CD14-positive monocyte (primary cell): Measurements from ENCODE around the gene RTN1. TPM values are rescaled to one million over a fixed set of nuclear protein-coding genes. Genes with fewer than 3 reads are reported as not detected.
"Not testable (repeated sequence)": the region's sequence is repeated elsewhere in the genome, so short reads cannot be mapped to it uniquely, and the experiment has no call there.

Experiments
- DNase-seq, 3 donors: peaks; one replicate each; pipeline ENCODE4 v3.0.0-alpha.2; 2011 to 2022
- H2AFZ ChIP-seq: 2 replicates; pipeline ENCODE4 v1.6.0; 2012; ENCODE audit warnings: mild to moderate bottlenecking, low read depth, low read length, inconsistent platforms; ENCODE audit not compliant: insufficient read depth, poor library complexity, severe bottlenecking
- H3K27ac ChIP-seq, 2 donors: 1 replicate in 1 of 2; 2 replicates in 1 of 2; pipeline ENCODE4 v1.5.1; 2012 to 2013; ENCODE audit warnings: low read length in 2 of 2, control low read depth in 1 of 2, inconsistent platforms in 1 of 2, low read depth in 1 of 2, mild to moderate bottlenecking in 1 of 2
- H3K27me3 ChIP-seq, 2 donors: one replicate each; pipeline versions ENCODE4 v1.6.0 to v1.6.1; 2011 to 2013; ENCODE audit warnings: low read length in 2 of 2; ENCODE audit not compliant: control insufficient read depth in 2 of 2, insufficient read depth in 2 of 2
- H3K36me3 ChIP-seq, 2 donors: replicated peaks in 1 of 2; 1 replicate in 1 of 2; 2 replicates in 1 of 2; pipeline versions ENCODE4 v1.5.1 to v1.6.1; 2012 to 2013; ENCODE audit warnings: low read length in 2 of 2, control low read depth in 1 of 2, inconsistent platforms in 1 of 2, mild to moderate bottlenecking in 1 of 2; ENCODE audit not compliant: insufficient read depth in 2 of 2, control insufficient read depth in 1 of 2
- H3K4me1 ChIP-seq, 2 donors: 1 replicate in 1 of 2; 2 replicates in 1 of 2; pipeline versions ENCODE4 v1.5.1 to v1.6.1; 2012 to 2013; ENCODE audit warnings: low read length in 2 of 2, control low read depth in 1 of 2, inconsistent platforms in 1 of 2, mild to moderate bottlenecking in 1 of 2, moderate library complexity in 1 of 2; ENCODE audit not compliant: insufficient read depth in 2 of 2, control insufficient read depth in 1 of 2
- H3K4me2 ChIP-seq: replicated peaks from 2 replicates; pipeline ENCODE3; 2012; ENCODE audit warnings: low read length, moderate library complexity, mild to moderate bottlenecking; ENCODE audit not compliant: poor library complexity, severe bottlenecking; ENCODE audit errors: extremely low read depth
- H3K4me3 ChIP-seq, 3 experiments: fragments of 200-600 bp in 1 of 3; sonication (generic) in 1 of 3; replicated peaks in 1 of 3; 1 replicate in 2 of 3; 2 replicates in 1 of 3; pipeline ENCODE4 v1.5.1; 2011 to 2013; ENCODE audit warnings: low read length in 3 of 3, mild to moderate bottlenecking in 3 of 3, control low read depth in 2 of 3, low read depth in 2 of 3, inconsistent platforms in 1 of 3, moderate library complexity in 1 of 3
- H3K79me2 ChIP-seq: 2 replicates; pipeline ENCODE4 v1.6.0; 2012; ENCODE audit warnings: mild to moderate bottlenecking, control low read depth, inconsistent platforms, low read length, moderate library complexity; ENCODE audit not compliant: insufficient read depth
- H3K9ac ChIP-seq: 2 replicates; pipeline ENCODE4 v1.6.0; 2017; ENCODE audit warnings: low read length, mild to moderate bottlenecking; ENCODE audit not compliant: insufficient read depth, poor library complexity, severe bottlenecking
- H3K9me3 ChIP-seq, 2 donors: replicated peaks in 1 of 2; 1 replicate in 1 of 2; 2 replicates in 1 of 2; pipeline versions ENCODE4 v1.5.1 to v1.6.1; 2012 to 2013; ENCODE audit warnings: low read length in 2 of 2, control low read depth in 1 of 2; ENCODE audit not compliant: control insufficient read depth in 1 of 2, insufficient read depth in 1 of 2
- H4K20me1 ChIP-seq: 2 replicates; pipeline ENCODE4 v1.6.0; 2012; ENCODE audit warnings: mild to moderate bottlenecking, low read length, control low read depth, moderate library complexity; ENCODE audit not compliant: insufficient read depth
- H3K27ac Mint-ChIP-seq, 7 donors: one replicate each; pipeline ENCODE4 v1.8.0; 2020; ENCODE audit warnings: mild to moderate bottlenecking in 7 of 7, mixed read lengths in 7 of 7, moderate library complexity in 6 of 7, inconsistent platforms in 2 of 7
- H3K27me3 Mint-ChIP-seq, 3 donors: one replicate each; pipeline ENCODE4 v1.8.0; 2021 to 2022; ENCODE audit warnings: low read depth in 3 of 3, mild to moderate bottlenecking in 3 of 3, mixed read lengths in 3 of 3, moderate library complexity in 3 of 3, inconsistent platforms in 1 of 3
- H3K36me3 Mint-ChIP-seq, 2 donors: one replicate each; pipeline ENCODE4 v1.8.0; 2020; ENCODE audit warnings: mixed read lengths in 2 of 2, inconsistent platforms in 1 of 2, mild to moderate bottlenecking in 1 of 2
- H3K4me1 Mint-ChIP-seq: one replicate; pipeline ENCODE4 v1.8.0; 2020; ENCODE audit warnings: mild to moderate bottlenecking, mixed read lengths
- H3K4me3 Mint-ChIP-seq, 2 donors: one replicate each; pipeline ENCODE4 v1.8.0; 2020; ENCODE audit warnings: mild to moderate bottlenecking in 2 of 2, mixed read lengths in 2 of 2, moderate library complexity in 1 of 2
- H3K9me3 Mint-ChIP-seq, 7 donors: one replicate each; pipeline ENCODE4 v1.8.0; 2020 to 2022; ENCODE audit warnings: mixed read lengths in 7 of 7, mild to moderate bottlenecking in 6 of 7, moderate library complexity in 6 of 7, inconsistent platforms in 2 of 7
- CTCF ChIP-seq: fragments of 200-600 bp; IDR thresholded peaks from one replicate; pipeline ENCODE4 v1.8.0; 2022; ENCODE audit warnings: antibody characterized with exemption, mild to moderate bottlenecking
- WGBS: methylation state at CpG from one replicate; pipeline ENCODE4 v1.1.5; 2013; ENCODE audit warnings: missing lambda C conversion rate; ENCODE audit not compliant: insufficient coverage; 5-methylcytosine and 5-hydroxymethylcytosine counted together
- intact Hi-C, 2 donors: fragments of 100-400 bp; cut with micrococcal nuclease; formaldehyde crosslinking; loops; one replicate each; pipeline versions ENCODE4 v1.15.0 to v1.15.1; 2023
- polyA plus RNA-seq, 3 donors: library from polyadenylated mRNA; depleted of rRNA in 1 of 3; unstranded in 2 of 3; stranded (reverse) in 1 of 3; fragments of 300-500 nt in 2 of 3; fragments of >200 nt in 1 of 3; fragmentation: Illumina TruSeq in 2 of 3; gene quantifications; 1 replicate in 2 of 3; 2 replicates in 1 of 3; pipeline ENCODE4 v1.2.3, GENCODE V29; 2012 to 2021

Gene RTN1
- polyA plus RNA-seq, 3 donors, result 40.2 to 75.1 (median 55.0) TPM

- H4K20me1 ChIP-seq, result peaks cover 58% of the 10 kb centered on the region
- H3K9ac ChIP-seq, H3K4me3 ChIP-seq, H3K4me3 Mint-ChIP-seq, H3K27me3 Mint-ChIP-seq, H3K4me2 ChIP-seq, H3K27ac Mint-ChIP-seq, H3K27me3 ChIP-seq, H3K4me1 Mint-ChIP-seq, H3K36me3 ChIP-seq, H2AFZ ChIP-seq, H3K79me2 ChIP-seq, H3K27ac ChIP-seq, H3K4me1 ChIP-seq, H3K36me3 Mint-ChIP-seq, intact Hi-C loops, DNase-seq: not testable (repeated sequence)
- WGBS, result no CpG with 5 or more reads among the region's 1 CpG
- peaks cover 35 to 67% (median 56%) of the 10 kb centered on the region in 7 donors for H3K9me3 Mint-ChIP-seq
- peaks cover 36 to 56% of the 10 kb centered on the region in 2 donors for H3K9me3 ChIP-seq
These were observed 223.7 kb downstream of the RTN1 start for GRCh38 chr14:59646832-59647231.

- Histone ChIP-seq H3K27ac (no peak overlapping the region), H3K4me2 (no peak overlapping the region), H3K27me3 (no peaks in the 10 kb centered on the region), H3K36me3 (no peaks in the 10 kb centered on the region), H3K9ac (no peak overlapping the region), H3K4me1 (no peaks in the 10 kb centered on the region), H3K79me2 (no peaks in the 10 kb centered on the region), H3K4me3 (no peak overlapping the region), H2AFZ (no peak overlapping the region), H3K9me3 (peaks cover 7 to 10% of the 10 kb centered on the region in 2 donors), H4K20me1 (peaks cover 46% of the 10 kb centered on the region)
- no CpG with 5 or more reads among the region's 4 CpGs for WGBS
- Mint-ChIP-seq H3K27ac (no peak overlapping the region), H3K9me3 (peaks cover 5 to 28% (median 20%) of the 10 kb centered on the region in 7 donors), H3K4me1 (no peaks in the 10 kb centered on the region), H3K27me3 (peaks cover 0 to 7% (median 1%) of the 10 kb centered on the region in 3 donors), H3K36me3 (no peaks in the 10 kb centered on the region), H3K4me3 (no peak overlapping the region)
- no peak for TF ChIP-seq CTCF
- no peak for DNase-seq
- intact Hi-C loops, result no loop called here
These were observed 231.7 kb downstream of the RTN1 start for GRCh38 chr14:59638885-59639284.
